PC-3 (cell line): Measurements from ENCODE around the gene NEDD4L. TPM values are rescaled to one million over a fixed set of nuclear protein-coding genes. Genes with fewer than 3 reads are reported as not detected.

Experiments
- ATAC-seq: fragments of 200-7000 bp; cut with Tn5 transposase; 2 replicates; pipeline ENCODE4 v1.9.1; 2020; ENCODE audit warnings: mild to moderate bottlenecking, moderate library complexity
- BruUV-seq: library from RNA; stranded (reverse); fragments of 400-500 nt; replicated peaks from 2 replicates; lab custom pipeline; 2021; lab: Mats Ljungman, UMichigan
- CTCF ChIA-PET: fragments of 300-600 bp; sonication (Branson Sonifier 250); formaldehyde crosslinking; loops from one replicate; lab custom pipeline; 2022; ENCODE audit warnings: antibody characterized with exemption; lab: Charles Lee
- POLR2A ChIA-PET: fragments of 300-600 bp; sonication (Branson Sonifier 250); formaldehyde crosslinking; loops from one replicate; lab custom pipeline; 2022; ENCODE audit warnings: antibody characterized with exemption; ENCODE audit not compliant: unreplicated experiment; lab: Charles Lee
- DNase-seq: peaks from one replicate; pipeline ENCODE4 v3.0.0-alpha.2; 2015
- H2AFZ ChIP-seq: fragments of 300-600 bp; sonication (generic); 2 replicates; pipeline ENCODE4 v1.6.0; 2016; ENCODE audit warnings: antibody characterized with exemption, low read length
- H3F3A ChIP-seq: fragments of 300-600 bp; sonication (generic); one replicate; pipeline ENCODE4 v1.6.0; 2017; ENCODE audit warnings: antibody characterized with exemption, low read length, control low read depth, mild to moderate bottlenecking; ENCODE audit not compliant: unreplicated experiment
- H3K27ac ChIP-seq: fragments of 300-600 bp; sonication (generic); 2 replicates; pipeline ENCODE4 v1.5.1; 2016; ENCODE audit warnings: mild to moderate bottlenecking, low read length
- H3K27me3 ChIP-seq: fragments of 300-600 bp; sonication (generic); 2 replicates; pipeline ENCODE4 v1.6.1; 2016; ENCODE audit warnings: low read length, mixed read lengths
- H3K36me3 ChIP-seq: fragments of 300-600 bp; sonication (generic); 2 replicates; pipeline ENCODE4 v1.6.1; 2016; ENCODE audit warnings: low read depth, mixed run types, low read length, mixed read lengths
- H3K4me1 ChIP-seq: fragments of 300-600 bp; sonication (generic); 2 replicates; pipeline ENCODE4 v1.5.1; 2016; ENCODE audit warnings: low read length; ENCODE audit not compliant: insufficient read depth
- H3K4me2 ChIP-seq: fragments of 300-600 bp; sonication (generic); 2 replicates; pipeline ENCODE4 v1.6.0; 2016; ENCODE audit warnings: low read length
- H3K4me3 ChIP-seq: fragments of 300-600 bp; sonication (generic); 2 replicates; pipeline ENCODE4 v1.5.1; 2016; ENCODE audit warnings: mild to moderate bottlenecking, low read length, mixed read lengths
- H3K79me2 ChIP-seq: fragments of 300-600 bp; sonication (generic); 2 replicates; pipeline ENCODE4 v1.6.1; 2017; ENCODE audit warnings: low read length, mixed read lengths
- H3K9ac ChIP-seq: fragments of 300-600 bp; sonication (generic); 2 replicates; pipeline ENCODE4 v1.6.0; 2016; ENCODE audit warnings: mild to moderate bottlenecking, low read length
- H3K9me2 ChIP-seq: fragments of 300-600 bp; sonication (generic); replicated peaks from 2 replicates; pipeline ENCODE4 v1.6.1; 2016; ENCODE audit warnings: mixed run types, low read length, mixed read lengths
- H3K9me3 ChIP-seq: fragments of 300-600 bp; sonication (generic); 2 replicates; pipeline ENCODE4 v1.6.1; 2016; ENCODE audit warnings: low read length, mixed read lengths
- H4K20me1 ChIP-seq: fragments of 300-600 bp; sonication (generic); 2 replicates; pipeline ENCODE4 v1.6.1; 2016; ENCODE audit warnings: low read length, mixed read lengths
- EZH2 ChIP-seq: fragments of 300-600 bp; sonication (generic); IDR thresholded peaks from one replicate; pipeline ENCODE4 v1.6.1; 2017; ENCODE audit warnings: antibody characterized with exemption, mild to moderate bottlenecking, low read length; ENCODE audit not compliant: unreplicated experiment
- EZH2phosphoT487 ChIP-seq: fragments of 300-600 bp; sonication (generic); IDR thresholded peaks from 2 replicates; pipeline ENCODE4 v1.6.1; 2018; ENCODE audit warnings: mild to moderate bottlenecking, antibody characterized with exemption, low read length, borderline replicate concordance
- intact Hi-C: fragments of 100-400 bp; cut with micrococcal nuclease; formaldehyde crosslinking; loops from 2 replicates; pipeline ENCODE4 v1.9.0; 2023
- total RNA-seq: library from RNA; depleted of rRNA; stranded (reverse); fragments of >200 nt; gene quantifications from 2 replicates; pipeline ENCODE4 v1.2.3, GENCODE V29; 2014
- TF ChIP-seq, protein P1 (sequence below): fragments of 300-600 bp; sonication (generic); conservative IDR thresholded peaks from 2 replicates; pipeline ENCODE4 v1.5.1; 2017; ENCODE audit warnings: antibody characterized with exemption, low read depth, mild to moderate bottlenecking, low read length

NEDD4L gene
- total RNA-seq, 1 experiment from 2014 or later = 105 TPM

DNA sequence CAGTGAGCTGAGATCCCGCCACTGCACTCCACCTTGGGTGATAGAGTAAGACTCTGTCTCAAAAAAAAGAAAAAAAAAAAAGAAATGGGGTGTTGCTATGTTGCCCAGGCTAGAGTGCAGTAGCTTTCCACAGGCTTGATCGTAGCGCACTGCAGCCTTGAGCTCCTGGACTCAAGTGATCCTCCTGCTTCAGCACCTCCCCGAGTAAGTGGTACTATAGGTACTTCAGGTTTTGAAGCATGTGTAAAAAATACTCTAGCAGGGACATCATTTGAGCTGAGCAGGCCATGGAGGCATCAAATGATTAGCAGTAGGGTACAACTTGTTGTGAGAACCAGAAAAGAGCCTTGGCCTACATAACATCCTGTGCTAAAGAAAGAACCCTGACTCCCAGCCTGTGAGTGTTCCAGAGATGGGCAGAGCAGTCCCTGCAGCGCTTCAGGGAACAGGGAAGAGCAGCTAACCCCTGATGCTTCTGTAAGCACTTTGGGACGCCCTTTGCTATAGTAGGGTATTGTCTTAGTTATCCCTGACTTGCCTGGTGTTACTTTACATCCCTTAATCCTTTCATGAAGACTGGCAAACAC, 119.1 kb downstream of the NEDD4L start:
- H3K9me3 ChIP-seq = no peaks in the 10 kb centered on the region
- no TSS peak for BruUV-seq
- no peak overlapping the region for H3K4me2 ChIP-seq
- H3K9me2 ChIP-seq = no peaks in the 10 kb centered on the region
- DNase-seq (no peak), ATAC-seq (no peak)
- H3K79me2 ChIP-seq = peaks cover 19% of the 10 kb centered on the region
- no peak overlapping the region for H3K4me3 ChIP-seq
- TF ChIP-seq, protein P1, sequence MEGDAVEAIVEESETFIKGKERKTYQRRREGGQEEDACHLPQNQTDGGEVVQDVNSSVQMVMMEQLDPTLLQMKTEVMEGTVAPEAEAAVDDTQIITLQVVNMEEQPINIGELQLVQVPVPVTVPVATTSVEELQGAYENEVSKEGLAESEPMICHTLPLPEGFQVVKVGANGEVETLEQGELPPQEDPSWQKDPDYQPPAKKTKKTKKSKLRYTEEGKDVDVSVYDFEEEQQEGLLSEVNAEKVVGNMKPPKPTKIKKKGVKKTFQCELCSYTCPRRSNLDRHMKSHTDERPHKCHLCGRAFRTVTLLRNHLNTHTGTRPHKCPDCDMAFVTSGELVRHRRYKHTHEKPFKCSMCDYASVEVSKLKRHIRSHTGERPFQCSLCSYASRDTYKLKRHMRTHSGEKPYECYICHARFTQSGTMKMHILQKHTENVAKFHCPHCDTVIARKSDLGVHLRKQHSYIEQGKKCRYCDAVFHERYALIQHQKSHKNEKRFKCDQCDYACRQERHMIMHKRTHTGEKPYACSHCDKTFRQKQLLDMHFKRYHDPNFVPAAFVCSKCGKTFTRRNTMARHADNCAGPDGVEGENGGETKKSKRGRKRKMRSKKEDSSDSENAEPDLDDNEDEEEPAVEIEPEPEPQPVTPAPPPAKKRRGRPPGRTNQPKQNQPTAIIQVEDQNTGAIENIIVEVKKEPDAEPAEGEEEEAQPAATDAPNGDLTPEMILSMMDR = no peak
- TF ChIP-seq EZH2phosphoT487 (no peak), EZH2 (no peak)
- H3K36me3 ChIP-seq = no peaks in the 10 kb centered on the region
- POLR2A ChIA-PET = no interaction called here
- H3K4me1 ChIP-seq = no peaks in the 10 kb centered on the region
- H3K9ac ChIP-seq = no peak overlapping the region
- CTCF ChIA-PET = interaction anchor here (0.6 kb wide), 1 partner anchor 79 kb away, joined by 4 read pairs; no protein-coding TSS in a partner anchor
- H3K27me3 ChIP-seq = no peaks in the 10 kb centered on the region
- intact Hi-C loops = no loop called here
- H4K20me1 ChIP-seq = no peaks in the 10 kb centered on the region
- H2AFZ ChIP-seq = no peak overlapping the region
- H3F3A ChIP-seq = no peaks in the 10 kb centered on the region
- H3K27ac ChIP-seq = no peak overlapping the region

DNA sequence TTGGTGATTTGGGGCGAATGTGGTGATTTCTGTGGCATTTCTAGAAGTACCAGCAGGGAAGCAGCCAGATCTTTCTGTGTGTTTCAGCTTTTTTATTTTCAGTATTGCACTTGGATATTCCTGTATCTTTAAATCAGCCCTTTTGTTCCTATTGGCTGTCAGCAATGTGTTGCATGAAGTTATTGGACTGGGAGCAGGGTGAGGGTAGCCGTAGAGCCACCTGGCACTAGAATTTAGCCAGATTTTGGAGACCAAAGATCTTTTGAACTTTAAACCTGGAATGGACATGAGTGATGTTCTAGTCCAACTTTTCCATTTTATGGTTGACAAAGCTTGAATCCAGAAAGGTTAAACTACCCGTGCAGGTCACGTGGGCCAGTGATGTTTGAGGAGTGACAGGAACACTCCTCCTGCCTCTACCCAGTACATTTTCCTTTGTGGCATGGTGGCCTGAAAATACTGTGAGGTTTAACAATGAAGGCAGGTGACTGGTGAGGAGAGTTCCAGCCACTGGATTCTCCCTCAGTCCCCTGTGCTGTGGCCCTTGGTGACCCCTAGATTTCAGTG, 122.3 kb downstream of the NEDD4L start:
- BruUV-seq = no TSS peak
- Histone ChIP-seq H4K20me1 (no peaks in the 10 kb centered on the region), H3K27ac (no peak overlapping the region), H3F3A (no peaks in the 10 kb centered on the region), H3K9ac (no peak overlapping the region), H2AFZ (no peak overlapping the region), H3K4me2 (no peak overlapping the region), H3K4me3 (no peak overlapping the region), H3K4me1 (no peaks in the 10 kb centered on the region), H3K9me2 (no peaks in the 10 kb centered on the region), H3K9me3 (no peaks in the 10 kb centered on the region), H3K36me3 (no peaks in the 10 kb centered on the region), H3K27me3 (no peaks in the 10 kb centered on the region), H3K79me2 (no peaks in the 10 kb centered on the region)
- DNase-seq (no peak), ATAC-seq (no peak)
- intact Hi-C loops = no loop called here
- CTCF ChIA-PET = no interaction called here
- POLR2A ChIA-PET = no interaction called here
- TF ChIP-seq, protein P1 = no peak
- TF ChIP-seq EZH2 = no peak
- no peak for TF ChIP-seq EZH2phosphoT487

DNA sequence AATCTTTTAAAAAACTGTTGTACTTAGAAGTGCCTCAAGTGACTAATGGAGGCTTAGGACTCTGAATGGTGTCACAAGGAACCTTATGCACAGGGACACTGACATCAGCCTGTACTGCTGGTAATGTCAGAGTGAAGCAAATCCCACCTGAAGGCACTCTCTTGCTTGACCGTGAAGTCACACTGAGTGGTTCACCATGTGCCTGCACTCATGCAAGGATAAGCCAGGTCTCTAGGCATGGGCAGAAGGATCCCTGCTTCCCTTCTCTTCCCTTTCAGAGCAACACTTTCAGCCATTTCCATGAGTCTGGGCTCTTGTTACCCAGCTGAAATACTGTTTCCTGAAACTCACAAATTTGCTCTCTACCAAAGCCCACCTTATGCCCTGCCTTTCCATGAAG, 123.0 kb downstream of the NEDD4L start:
- H3K27me3 ChIP-seq = no peaks in the 10 kb centered on the region
- POLR2A ChIA-PET = no interaction called here
- no TSS peak for BruUV-seq
- H3F3A ChIP-seq = no peaks in the 10 kb centered on the region
- ATAC-seq = no peak
- TF ChIP-seq, protein P1 = no peak
- TF ChIP-seq EZH2 (no peak), EZH2phosphoT487 (no peak)
- no peak for DNase-seq
- H3K9ac ChIP-seq = no peak overlapping the region
- intact Hi-C loops = no loop called here
- H3K9me3 ChIP-seq = no peaks in the 10 kb centered on the region
- no peak overlapping the region for H3K27ac ChIP-seq
- CTCF ChIA-PET = no interaction called here
- no peaks in the 10 kb centered on the region for H3K36me3 ChIP-seq
- no peaks in the 10 kb centered on the region for H3K9me2 ChIP-seq
- H4K20me1 ChIP-seq = no peaks in the 10 kb centered on the region
- H3K4me3 ChIP-seq = no peak overlapping the region
- no peak overlapping the region for H2AFZ ChIP-seq
- no peaks in the 10 kb centered on the region for H3K79me2 ChIP-seq
- H3K4me1 ChIP-seq = no peaks in the 10 kb centered on the region
- H3K4me2 ChIP-seq = no peak overlapping the region
